Tibial nerve (tissue), 3 donors: ENCODE measurements around the gene FBLN7.

Experiments used
- POLR2A ChIP-seq, 2 donors: fragments of 450-650 bp; IDR thresholded peaks; one replicate each; pipeline ENCODE4 v1.6.1; 2017; ENCODE audit warnings: antibody characterized with exemption in 2 of 2, mild to moderate bottlenecking in 2 of 2, moderate library complexity in 2 of 2
- TF ChIP-seq, protein P1 (sequence below), 5 experiments: fragments of 200-600 bp in 3 of 5; fragments of 450-650 bp in 2 of 5; sonication (generic) in 3 of 5; IDR thresholded peaks; one replicate each; pipeline ENCODE4 v1.5.1; 2016 to 2019; ENCODE audit warnings: antibody characterized with exemption in 5 of 5, mild to moderate bottlenecking in 3 of 5, moderate library complexity in 2 of 5

DNA sequence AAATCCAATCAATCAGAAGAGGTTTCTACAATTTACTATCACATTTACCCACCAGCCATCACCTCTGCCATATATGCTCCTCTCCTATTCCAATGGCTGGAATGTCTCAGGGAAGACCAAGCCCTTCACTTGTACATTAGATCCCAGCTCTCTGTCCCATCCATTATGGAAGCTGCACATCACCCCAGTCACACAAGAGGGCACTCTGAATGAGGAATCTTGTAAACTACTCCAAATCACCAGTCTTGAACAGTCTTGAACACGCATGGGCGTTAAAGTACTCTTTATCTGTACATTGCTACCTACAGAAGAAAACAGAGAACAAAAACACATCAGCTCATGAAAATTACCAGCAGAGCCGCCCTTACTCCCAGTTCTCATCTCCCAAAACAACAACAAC, 78.0 kb downstream of the FBLN7 start:
- TF ChIP-seq, protein P1, sequence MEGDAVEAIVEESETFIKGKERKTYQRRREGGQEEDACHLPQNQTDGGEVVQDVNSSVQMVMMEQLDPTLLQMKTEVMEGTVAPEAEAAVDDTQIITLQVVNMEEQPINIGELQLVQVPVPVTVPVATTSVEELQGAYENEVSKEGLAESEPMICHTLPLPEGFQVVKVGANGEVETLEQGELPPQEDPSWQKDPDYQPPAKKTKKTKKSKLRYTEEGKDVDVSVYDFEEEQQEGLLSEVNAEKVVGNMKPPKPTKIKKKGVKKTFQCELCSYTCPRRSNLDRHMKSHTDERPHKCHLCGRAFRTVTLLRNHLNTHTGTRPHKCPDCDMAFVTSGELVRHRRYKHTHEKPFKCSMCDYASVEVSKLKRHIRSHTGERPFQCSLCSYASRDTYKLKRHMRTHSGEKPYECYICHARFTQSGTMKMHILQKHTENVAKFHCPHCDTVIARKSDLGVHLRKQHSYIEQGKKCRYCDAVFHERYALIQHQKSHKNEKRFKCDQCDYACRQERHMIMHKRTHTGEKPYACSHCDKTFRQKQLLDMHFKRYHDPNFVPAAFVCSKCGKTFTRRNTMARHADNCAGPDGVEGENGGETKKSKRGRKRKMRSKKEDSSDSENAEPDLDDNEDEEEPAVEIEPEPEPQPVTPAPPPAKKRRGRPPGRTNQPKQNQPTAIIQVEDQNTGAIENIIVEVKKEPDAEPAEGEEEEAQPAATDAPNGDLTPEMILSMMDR (IDR thresholded peaks at IDR 0.05) = no peak
- no peak for TF ChIP-seq POLR2A (IDR thresholded peaks at IDR 0.05)
